GM18951 (cell line): ENCODE data around the gene CYP2E1.
"Not testable (repeated sequence)": the region's sequence is repeated elsewhere in the genome, so short reads cannot be mapped to it uniquely, and the experiment has no call there.

Experiments used
- POLR2A ChIP-seq: IDR thresholded peaks from 4 replicates; pipeline ENCODE4 v1.6.1; 2011; ENCODE audit warnings: mild to moderate bottlenecking; ENCODE audit not compliant: insufficient read length, insufficient read depth; ENCODE audit errors: extremely low read depth
- in situ Hi-C: fragments of 300-500 bp; cut with MboI; formaldehyde crosslinking; loops from one replicate; pipeline ENCODE4 v1.12.0; 2022; ENCODE audit warnings: low sequenced_read_pairs, mixed read lengths, inconsistent platforms; ENCODE audit not compliant: unreplicated experiment

Gene CYP2E1

GRCh38 chr10:133537546-133538545, 10.7 kb downstream of the CYP2E1 start:
- no peak for TF ChIP-seq POLR2A
- in situ Hi-C loops, result no loop called here

GRCh38 chr10:133541441-133541975, 14.3 kb downstream of the CYP2E1 start:
- in situ Hi-C loops, result not testable (repeated sequence)

GRCh38 chr10:133544506-133544905, 17.3 kb downstream of the CYP2E1 start:
- no peak for TF ChIP-seq POLR2A
- in situ Hi-C loops, result no loop called here

GRCh38 chr10:133554600-133554999, 27.4 kb downstream of the CYP2E1 start:
- TF ChIP-seq POLR2A, result no peak
- in situ Hi-C loops, result no loop called here

GRCh38 chr10:133555521-133555920, 28.4 kb downstream of the CYP2E1 start:
- TF ChIP-seq POLR2A, result no peak

GRCh38 chr10:133557381-133557780, 30.2 kb downstream of the CYP2E1 start:
- in situ Hi-C loops, result no loop called here

More at GRCh38 chr10:133555521-133555920, 28.4 kb downstream of the CYP2E1 start:
- in situ Hi-C loops, result no loop called here

GRCh38 chr10:133559216-133559615, 32.1 kb downstream of the CYP2E1 start:
- no peak for TF ChIP-seq POLR2A
- in situ Hi-C loops, result no loop called here

More at GRCh38 chr10:133557381-133557780, 30.2 kb downstream of the CYP2E1 start:
- TF ChIP-seq POLR2A, result no peak

GRCh38 chr10:133564816-133565215, 37.7 kb downstream of the CYP2E1 start:
- in situ Hi-C loops, result no loop called here

GRCh38 chr10:133565441-133566294, 38.5 kb downstream of the CYP2E1 start, which contains the start of gene SYCE1:
SYCE1 (minus strand) TSS chr10:133565583; CDS start chr10:133565529, 54 bp downstream.
- TF ChIP-seq POLR2A, result no peak
- in situ Hi-C loops, result no loop called here

More at GRCh38 chr10:133564816-133565215, 37.7 kb downstream of the CYP2E1 start:
- no peak for TF ChIP-seq POLR2A

- in situ Hi-C loops, result no loop called here
- TF ChIP-seq POLR2A, result no peak
These were observed 40.0 kb downstream of the CYP2E1 start for GRCh38 chr10:133567119-133567518.

GRCh38 chr10:133567609-133568286, 40.6 kb downstream of the CYP2E1 start:
- no peak for TF ChIP-seq POLR2A
- in situ Hi-C loops, result no loop called here

GRCh38 chr10:133568287-133568614, 41.1 kb downstream of the CYP2E1 start:
- no peak for TF ChIP-seq POLR2A
- in situ Hi-C loops, result no loop called here

GRCh38 chr10:133568831-133569527, 41.8 kb downstream of the CYP2E1 start:
- in situ Hi-C loops, result not testable (repeated sequence)

- in situ Hi-C loops, result not testable (repeated sequence)
These were observed 42.6 kb downstream of the CYP2E1 start for GRCh38 chr10:133569801-133570200.

GRCh38 chr10:133572055-133572454, 44.9 kb downstream of the CYP2E1 start:
- in situ Hi-C loops, result not testable (repeated sequence)

GRCh38 chr10:133573460-133573859, 46.3 kb downstream of the CYP2E1 start:
- in situ Hi-C loops, result not testable (repeated sequence)

GRCh38 chr10:133577037-133577436, 49.9 kb downstream of the CYP2E1 start:
- in situ Hi-C loops, result not testable (repeated sequence)
